Frontal cortex (tissue), 4 donors: ENCODE results near the gene AFF3. TPM values are rescaled to one million over a fixed set of nuclear protein-coding genes. Genes with fewer than 3 reads are reported as not detected.
A peak's percentile ranks its signal among the peaks of the same experiment; 100 is the strongest.
"Not testable (repeated sequence)": the region's sequence is repeated elsewhere in the genome, so short reads cannot be mapped to it uniquely, and the experiment has no call there.

Experiments
- DNase-seq, 2 donors: peaks; one replicate each; pipeline ENCODE4 v3.0.0; 2012; ENCODE audit warnings: low spot score in 2 of 2
- FAIRE-seq: peaks from 2 replicates; lab custom pipeline; 2012; peaks lifted over from hg19 to GRCh38; lab: Jason Lieb, UNC
- total RNA-seq: library from RNA; depleted of rRNA; stranded (reverse); fragments of >200 nt; gene quantifications from one replicate; pipeline ENCODE4 v1.2.3, GENCODE V29; 2014
- donor health status: control.
- donor health status: control.
- donor health status: control.

The AFF3 gene
- total RNA-seq, 1 donor from 2014 or later, result 56.7 TPM

DNA sequence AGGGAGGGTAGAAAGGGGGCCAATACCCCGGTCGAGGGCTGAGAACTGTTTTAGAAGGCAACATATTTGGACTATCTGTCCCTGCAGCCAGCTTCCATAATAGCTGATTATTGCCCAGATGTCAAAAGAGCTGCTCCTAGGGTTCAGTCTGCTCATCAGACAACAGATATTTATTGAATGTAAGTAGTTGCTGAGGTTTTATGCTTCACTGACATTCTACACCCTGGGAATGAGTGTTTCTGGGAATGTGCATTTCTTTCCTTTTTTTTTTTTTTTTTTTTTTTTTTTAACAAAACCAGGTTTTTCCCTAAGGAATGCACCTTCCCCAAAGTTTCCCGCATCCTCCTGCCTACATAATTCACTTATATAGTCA lies 33.8 kb downstream of the AFF3 start:
- not testable (repeated sequence) for FAIRE-seq, DNase-seq

DNA sequence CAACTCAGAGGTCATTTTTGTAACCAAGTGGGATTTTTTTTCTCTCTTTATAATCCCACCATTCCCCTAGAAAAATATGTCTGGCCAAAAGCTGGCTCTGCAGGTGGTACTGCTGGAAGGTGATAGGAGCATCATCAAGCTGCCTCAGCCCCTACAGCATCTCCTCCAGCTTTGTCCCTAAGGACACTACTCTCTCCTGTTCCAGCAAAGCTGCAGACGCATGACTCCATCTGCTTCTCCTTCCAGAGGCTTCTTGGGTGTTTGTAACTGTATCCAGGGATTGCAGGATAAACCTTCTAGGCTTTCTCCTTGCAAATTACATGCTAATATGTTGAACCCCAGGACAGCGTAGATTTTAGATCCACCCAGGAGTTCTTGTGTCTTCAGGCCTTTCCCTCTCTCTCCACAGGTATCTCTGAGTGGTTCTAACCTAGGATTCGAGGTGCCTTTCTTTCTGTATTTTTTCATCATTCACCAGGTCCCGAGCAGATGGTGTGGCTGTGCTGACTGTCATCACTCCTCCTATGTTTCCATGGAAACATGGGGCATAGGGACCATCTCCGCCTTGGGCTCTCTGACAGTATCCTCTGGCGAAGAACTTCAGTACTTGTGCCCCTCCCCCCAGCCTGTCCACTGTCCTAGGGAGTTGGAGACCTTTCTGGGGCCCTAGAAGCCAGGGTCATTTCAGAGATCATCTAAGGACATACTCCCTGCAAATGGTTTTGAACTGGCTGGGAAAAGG lies 34.3 kb downstream of the AFF3 start:
- DNase-seq (no peak), FAIRE-seq (no peak)

DNA sequence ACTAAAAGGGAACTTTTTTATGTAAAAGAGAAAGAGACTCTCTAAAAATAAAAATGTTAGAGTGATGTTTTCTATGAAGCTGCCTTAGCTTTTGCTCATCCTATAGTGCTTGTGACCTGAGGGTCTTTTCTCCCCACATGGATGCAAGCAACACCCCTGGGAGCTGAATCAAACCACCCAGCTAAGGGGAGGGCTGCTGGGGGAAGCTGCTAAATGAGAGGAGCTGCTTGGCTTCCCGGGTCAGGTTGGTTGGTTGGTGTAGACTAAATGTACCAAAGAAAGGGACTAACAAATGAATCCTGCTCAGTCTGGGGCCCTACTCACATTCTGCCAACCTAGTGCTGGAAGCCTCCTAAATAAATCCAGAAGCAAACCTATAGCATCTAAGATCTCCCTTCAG lies 35.0 kb downstream of the AFF3 start:
- FAIRE-seq (no peak), DNase-seq (no peak)

DNA sequence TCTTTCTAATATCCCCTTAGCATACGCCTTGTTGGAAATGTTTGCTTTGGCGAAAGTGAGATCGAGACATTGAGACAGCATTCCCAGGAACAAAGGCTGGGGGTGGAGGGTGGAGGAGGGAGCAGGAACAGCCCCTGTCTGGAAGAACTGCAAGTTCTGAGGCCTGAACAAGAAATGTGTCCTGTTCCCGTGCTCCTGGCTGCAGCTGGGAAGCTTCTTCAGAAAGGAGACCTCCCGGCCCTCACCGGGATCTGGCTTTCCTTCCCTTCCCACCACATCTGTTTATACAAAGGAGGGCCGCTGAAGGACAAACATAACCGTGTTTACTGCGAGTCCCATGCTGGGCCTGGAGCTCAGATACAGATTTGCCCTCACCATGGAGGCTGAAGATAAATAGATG lies 35.9 kb downstream of the AFF3 start:
- DNase-seq, result peak in 1 of 2 donors; percentile 24
- no peak for FAIRE-seq

DNA sequence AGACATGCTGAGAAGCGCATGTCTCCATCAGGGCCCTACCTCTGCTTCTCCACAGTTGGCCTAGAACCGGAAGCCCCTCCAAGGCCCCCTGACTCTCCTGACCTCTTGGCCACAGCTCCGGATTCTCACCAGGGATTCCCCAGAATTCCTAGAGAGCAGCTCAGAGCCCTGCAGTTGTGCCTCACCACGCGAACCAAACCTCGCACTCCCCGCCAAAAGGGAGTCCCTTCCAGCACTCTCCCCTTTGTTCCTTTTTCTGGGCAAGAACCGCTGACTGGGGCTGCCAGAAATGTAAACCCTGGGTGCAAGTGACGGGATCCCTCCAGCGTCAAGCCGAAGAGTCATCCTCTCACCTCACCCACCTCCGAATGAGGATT lies 36.7 kb downstream of the AFF3 start:
- DNase-seq (peak in 1 of 2 donors; percentile 37), FAIRE-seq (no peak)

DNA sequence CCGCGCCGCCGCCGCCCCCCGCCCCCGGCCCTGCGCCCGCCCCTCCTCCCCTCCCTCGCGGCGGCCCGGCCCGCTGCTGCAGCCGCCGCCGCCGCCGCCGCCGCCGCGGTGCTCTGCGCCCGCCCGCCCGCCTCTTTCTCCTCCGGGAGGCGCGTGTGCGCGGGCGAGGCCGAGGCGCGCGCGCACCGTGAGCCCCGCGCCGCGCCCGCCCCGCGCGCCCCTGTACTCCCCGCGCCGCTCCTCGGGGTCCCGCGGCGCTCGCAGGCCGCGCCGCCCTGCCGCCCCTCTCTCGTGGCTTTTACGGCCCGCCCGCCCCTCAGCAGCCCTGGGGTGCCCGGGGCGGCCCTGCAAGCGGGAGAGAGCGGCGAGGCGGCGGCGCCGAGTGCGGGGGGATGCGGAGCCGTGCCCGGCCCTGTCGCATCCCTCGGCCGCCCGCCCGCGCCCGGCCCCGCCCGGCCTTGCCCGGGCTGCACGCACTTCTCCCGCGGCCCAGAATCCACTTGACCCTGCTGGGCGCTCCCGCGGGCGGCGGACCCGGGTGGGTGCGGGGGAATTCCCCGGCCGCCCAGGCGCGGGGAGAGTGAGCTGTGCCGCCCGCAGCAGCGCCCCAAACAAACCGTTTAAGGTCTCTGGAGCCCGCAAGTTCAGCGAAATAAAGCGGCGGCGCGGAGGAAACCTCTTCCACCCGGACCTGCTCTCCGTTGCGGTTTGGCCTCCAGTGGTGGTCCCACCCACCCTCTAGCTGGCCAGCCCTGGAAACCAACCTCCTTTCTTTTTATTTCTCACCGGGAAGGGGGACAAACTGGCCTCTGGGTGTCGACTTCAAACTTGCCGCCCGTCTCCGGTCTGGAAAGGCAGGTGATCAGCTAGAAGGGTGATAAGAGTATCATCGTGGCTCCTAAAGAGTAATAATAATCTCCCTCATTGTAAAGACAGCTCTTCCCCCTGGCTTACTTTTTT lies 37.4 kb downstream of the AFF3 start:
- FAIRE-seq, result no peak
- DNase-seq, result peak; percentile 66 to 75

DNA sequence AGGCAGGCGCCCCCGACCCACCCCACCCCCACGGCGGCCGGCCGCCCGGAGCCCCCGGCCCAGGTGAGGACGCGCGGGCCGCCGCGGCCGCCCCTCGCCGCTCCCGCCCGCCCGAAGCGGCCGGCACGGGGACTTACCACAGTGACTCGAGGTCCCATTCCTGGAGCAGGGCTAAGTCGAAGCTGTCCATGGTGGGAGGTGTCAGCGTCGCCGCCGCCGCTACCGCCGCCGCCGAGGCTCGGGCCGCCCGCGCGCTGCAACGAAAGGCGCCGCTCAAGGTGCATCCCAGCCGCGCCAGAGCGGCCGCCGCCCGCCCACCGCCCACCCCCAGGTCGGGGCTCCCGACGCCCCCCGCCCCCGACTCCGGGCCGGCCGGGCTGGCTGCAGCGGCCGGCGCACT lies 38.1 kb downstream of the AFF3 start:
- DNase-seq, result not testable (repeated sequence)

DNA sequence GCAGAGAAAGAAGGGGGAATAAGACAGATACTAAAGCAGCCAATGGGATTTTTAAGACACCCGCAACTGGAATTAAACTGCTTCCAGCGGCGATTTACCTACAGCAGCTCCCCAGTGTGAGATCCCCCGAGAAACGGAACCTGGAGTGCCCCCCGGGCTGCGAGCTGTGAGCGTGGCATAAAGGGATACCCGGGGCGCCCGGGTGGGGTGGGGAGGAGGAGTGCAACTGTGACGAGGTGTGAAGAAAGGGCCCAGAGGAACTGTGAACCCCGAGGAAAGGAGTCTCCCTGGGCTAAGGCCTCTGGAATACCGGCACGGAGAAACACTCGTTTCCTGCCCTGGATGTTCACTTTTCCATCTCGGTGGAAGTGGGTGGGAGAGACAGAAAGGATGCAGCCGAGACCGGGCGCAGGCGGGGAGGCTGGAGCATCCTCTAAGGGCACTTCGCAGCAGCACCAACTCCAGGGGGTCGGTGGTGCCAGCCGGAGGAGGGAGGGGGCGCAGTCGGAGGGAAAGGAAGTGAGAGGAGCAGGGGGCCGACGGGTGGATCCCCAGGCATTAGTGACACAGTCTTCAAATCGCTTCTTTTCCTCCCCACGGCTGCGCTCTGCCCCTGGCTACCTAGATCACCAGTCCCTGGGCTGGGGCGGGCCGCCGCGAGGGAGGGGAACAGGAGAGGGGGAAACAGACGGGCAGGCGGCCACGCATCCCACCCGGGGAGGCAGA lies 38.7 kb downstream of the AFF3 start:
- FAIRE-seq, DNase-seq: not testable (repeated sequence)

More for the DNA sequence above, 38.1 kb downstream of the AFF3 start:
- FAIRE-seq, result not testable (repeated sequence)

DNA sequence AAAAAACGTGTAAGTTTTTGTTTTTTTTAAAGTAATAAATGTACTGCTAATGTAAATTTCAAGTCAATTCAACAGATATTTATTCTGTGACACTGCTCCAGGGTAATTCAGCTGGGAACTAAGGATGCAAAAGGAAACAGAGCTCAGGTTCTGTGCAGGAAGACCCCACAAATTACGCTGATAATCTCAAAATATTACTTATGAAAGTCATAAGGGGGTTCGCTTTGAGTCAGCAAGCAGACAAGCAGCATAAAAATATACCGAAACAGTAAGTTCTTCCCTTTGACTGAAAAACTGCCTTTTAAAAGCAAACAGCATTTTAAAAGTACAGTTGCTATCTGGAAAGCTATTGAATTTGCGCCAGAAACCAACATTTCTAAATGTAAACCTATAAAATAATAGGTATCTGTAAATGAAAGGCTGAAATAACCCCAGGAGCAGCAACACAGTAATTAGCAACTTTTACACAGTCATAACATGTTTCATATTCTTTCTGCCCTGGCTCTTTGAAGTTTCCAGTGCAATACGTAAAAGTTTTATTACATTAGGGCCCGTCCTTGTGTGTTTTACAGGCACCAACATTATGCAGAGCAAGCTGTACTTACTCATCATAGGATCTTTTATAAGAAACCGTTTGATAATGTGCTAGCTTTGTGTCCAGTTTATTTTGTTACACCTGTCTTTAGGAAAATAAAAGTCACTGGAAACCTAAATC lies 39.8 kb downstream of the AFF3 start:
- DNase-seq, FAIRE-seq: not testable (repeated sequence)

DNA sequence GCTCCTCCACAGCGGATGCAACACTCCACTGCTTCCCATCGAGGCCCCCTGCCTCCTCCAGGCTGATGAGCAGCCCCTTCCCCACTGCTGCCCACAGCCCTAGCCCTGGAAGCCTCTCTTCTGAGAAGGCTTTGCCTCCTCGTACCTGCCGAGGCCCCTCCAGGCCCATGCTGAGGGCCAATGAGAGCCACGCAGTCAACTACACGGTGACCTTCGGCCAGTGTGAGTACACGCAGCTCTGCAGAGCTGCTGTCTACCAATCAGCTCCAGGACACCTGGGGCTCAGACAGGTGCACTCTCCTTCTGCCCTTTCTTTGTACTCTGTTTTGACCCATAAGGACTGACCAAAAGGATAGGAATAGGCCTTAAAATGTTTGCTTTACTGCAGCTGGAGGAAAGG lies 43.5 kb downstream of the AFF3 start:
- not testable (repeated sequence) for FAIRE-seq, DNase-seq

DNA sequence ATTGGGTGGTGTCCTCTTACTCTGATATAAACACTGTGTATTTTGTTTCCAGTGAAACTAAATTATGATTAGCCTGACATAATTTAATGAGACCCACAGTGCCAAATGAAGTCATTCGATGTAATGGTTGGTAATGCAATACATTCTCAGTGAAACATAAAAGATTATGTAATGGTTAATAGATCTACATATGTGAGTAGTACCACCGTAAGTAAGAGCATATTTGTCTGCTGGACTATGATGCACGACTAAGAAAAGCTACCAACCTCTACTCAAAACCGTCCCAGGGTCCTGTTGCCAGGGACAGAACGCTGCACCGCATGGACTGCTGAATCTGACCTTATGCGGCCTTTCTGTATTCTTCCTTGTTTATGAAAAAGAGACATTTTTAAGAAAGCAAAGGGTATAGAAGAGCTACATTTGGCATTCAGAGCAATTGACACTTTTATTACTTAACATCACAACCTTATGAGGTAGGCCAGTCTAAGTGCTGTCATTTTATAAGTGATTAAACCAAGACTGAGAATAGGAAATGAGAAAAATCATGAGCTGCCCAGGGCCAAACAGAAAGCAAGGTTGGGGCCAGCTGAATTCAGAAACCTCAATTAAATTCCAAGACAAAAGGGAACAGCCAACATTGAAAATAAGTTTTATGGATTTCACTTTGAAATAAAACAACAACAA lies 44.6 kb downstream of the AFF3 start:
- FAIRE-seq, DNase-seq: not testable (repeated sequence)

DNA sequence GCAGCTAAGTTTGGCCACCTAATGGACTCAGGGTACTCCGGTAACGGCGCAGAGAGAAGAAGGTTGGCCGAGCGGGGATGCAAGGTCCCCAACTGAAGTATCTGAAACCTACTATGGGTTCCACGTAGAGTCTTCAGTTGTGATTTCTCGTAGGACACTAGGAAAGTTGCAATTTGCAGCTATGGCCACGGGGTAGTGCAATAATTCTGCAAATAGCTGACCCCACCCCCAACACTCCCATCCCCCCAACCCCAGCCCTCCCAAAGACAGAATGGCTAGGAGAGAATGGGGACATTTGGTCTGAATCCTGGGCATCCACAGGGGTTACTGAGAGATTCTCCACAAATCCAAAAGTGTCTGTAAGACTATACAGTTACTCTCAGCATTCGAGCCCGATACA lies 46.5 kb downstream of the AFF3 start:
- not testable (repeated sequence) for FAIRE-seq, DNase-seq

DNA sequence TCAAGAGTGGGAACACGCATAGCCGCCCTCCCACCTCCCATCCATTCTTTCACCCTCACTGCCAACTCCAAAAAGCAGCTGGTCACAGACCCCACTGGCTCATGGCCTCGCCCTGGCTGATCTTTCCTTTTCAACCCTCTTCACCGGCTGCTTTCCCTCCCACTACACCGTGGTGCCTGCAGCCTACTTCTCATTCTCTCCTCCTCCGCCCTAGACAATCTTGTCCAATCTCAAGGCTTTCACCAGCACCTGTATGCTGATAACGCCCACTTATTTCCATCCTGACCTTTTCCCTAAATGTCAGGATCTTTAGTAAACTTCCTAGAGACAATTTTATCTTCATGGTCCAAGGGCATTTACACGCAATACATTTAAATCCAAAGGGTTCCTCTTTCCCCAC lies 50.6 kb downstream of the AFF3 start:
- FAIRE-seq, DNase-seq: not testable (repeated sequence)

DNA sequence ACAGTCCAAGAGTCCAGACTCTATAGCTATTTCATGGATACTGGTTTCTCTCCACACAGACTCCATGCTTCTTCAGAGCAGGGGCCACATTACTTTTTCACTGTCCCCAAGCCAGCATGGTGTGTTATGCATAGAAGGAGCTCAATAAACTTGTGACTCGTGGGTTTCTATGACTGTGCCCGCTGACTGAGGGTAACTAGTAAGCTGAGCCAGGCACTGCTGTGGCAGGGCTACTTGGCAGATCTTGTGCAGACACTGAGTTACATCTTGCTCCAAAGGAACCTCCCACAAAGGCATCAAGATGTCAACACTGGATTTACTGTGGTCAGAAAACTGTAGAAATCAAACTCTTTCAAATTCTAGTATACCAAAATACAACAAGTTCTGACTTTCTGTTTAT lies 56.6 kb downstream of the AFF3 start:
- DNase-seq, FAIRE-seq: not testable (repeated sequence)

DNA sequence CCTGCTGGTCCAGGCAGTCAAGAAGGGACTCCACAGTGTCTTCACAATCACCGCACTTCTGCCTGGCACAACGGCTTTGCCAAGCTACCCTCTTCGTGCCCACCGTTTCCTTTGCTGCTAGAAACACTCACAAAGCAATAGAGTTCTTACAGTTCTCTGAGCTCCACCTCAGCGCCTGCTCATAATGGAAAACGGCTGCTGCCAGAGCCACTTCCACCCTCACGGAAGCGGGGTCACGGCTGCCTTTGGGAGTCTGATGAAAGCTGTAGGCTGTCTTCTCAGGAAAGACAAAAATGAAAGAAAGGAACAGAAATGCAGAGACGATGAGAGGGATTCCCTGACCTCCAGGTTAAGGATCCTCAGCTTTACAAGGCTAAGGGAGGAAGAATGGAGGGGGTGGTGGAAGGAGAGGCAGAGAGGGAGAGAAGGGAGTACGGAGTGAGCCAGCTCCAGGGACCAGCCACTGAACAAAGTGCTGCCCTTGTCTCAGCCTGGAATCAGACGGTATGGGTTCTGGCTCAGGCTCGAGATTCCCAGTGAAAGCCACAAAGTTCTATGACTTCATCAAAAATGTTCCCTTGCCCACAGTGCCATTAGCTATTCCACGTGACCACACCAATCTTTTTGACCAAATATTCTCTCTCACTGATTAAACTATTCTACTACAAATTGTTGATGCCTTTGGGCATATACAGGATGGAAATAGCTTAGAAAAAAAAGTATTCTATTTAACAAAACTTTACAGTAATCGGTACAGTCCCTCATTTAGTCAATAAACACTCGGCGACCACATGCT lies 58.8 kb downstream of the AFF3 start:
- not testable (repeated sequence) for FAIRE-seq, DNase-seq

DNA sequence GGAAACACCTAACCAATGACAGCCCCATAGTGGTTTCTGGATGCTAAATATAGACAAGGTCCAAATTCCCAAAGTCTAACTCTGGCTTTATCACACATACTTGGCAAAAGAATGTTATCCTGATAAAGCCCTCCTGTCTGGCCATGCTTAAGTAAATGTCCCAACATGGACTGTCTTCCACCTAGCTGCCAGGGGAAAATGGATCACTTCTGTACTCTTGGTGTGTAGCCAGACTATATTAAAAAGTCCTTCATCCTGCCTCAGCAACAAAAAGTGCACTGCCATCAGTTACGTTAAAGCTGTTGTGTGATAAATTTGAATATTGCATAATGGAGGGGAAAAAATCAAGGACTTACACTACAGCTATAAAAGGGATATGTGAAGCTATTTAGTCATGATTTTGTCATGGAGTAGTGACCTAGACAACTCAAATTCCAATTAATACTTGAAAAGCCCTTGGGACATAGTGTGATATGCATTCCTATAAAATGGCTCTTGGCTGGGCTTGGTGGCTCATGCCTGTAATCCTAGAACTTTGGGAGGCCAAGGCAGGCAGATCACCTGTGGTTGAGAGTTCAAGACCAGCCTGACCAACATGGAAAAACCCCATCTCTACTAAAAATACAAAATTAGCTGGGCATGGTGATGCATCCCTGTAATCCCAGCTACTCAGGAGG lies 60.0 kb downstream of the AFF3 start:
- FAIRE-seq, DNase-seq: not testable (repeated sequence)

DNA sequence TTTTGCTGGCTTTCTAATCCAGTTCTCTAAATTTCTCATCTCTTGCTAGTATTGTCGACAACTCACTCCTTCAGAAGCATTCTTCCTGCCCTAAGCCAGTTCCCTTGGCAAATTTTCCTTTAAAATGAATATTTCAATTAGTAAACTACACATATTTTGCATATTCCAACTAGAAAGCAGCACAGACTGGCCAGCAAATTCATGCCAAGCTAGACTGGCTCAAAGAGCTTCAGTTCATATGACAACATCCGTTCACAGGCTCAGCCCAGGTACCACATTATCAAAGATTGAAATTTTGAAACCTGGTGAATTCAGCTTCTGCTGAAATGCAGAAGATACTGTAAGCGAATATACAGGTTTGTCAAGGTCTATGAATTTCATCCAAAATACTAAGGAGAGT lies 64.5 kb downstream of the AFF3 start:
- no peak for DNase-seq
- no peak for FAIRE-seq

DNA sequence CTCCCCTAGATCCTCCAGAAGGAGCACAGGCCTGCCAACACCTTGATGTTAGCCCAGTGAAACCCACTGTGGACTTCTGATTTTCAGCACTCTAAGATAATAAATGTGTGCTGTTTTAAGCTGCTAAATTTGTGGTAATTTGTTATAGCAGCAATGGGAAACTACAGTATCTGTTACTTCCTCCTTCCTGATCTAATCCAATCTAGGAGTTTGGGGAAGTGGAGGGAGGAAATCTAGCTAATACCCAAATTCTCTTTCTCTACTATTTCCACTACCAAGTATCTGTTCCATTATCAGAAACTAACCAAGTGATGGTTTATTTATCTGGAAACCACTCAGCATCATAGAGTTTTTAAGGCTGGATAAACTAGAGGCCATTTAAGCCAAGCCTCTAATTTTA lies 64.9 kb downstream of the AFF3 start:
- DNase-seq (no peak), FAIRE-seq (no peak)
